Measurements from ENCODE around the gene NR2F2.

NR2F2 gene

DNA sequence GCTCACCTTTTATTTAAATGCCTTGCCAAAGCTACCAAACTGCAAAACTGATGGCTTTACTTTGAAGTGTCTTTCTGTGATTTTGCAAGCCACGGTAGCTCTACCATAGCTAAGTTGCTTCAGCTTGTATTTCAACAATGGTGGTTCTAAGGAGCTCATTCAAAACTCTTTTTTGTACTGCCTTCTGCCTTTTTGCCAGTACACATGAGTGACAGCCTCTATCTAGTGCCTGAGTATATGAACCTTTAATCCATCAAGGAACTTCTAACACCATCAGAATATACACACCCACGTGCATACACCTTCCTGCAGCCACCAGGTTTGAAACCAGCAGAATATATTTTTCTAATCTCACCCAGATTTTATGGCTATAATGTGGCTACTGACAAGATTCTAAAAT is 10.4 kb upstream of the NR2F2 start:
- DNase-seq, result no peak

DNA sequence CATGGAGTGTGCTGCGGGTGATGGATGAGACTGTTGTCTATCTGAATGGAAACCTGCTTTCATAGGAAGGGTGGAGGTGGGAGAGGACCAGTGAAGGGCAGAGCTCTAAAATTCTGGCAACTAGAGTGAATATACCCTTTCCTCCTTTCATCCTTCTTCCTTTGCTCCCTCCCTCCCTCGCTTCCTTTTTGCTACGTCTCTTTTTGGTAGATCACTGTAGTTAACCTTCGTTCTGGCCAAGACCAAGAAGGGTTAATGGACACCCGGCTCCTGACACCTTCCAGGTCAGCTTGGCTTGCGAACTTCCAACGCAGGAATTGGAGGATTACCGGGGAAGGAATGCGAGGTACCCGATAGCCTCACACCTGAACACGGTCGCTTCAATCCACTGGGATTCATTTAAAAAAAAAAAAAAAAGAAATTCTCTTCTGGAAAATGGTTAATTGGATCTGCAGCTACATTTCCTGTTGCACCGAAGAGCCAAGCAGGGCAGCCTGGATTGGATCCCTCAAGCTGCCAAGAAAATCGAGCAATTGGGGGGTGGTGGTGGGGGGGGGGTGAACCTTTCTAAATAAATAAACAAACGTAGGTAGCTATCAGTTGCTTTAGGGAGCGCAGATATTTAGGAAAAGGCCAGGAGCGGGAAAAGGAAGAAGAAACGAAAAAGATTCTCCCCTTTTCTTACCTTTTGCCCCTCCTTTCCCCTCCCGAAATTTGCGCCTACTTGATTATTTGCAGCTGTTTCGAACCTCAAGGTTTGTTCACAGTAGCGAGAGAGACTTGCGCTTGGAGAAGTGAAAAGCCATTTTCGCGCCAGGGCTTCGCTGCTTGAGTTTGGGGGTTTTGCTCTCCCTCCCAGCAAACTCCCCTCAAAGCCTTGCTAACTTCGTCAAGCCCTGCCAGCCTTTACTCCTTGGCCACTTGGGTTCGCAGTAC is 9.5 kb upstream of the NR2F2 start:
- no peak for DNase-seq

DNA sequence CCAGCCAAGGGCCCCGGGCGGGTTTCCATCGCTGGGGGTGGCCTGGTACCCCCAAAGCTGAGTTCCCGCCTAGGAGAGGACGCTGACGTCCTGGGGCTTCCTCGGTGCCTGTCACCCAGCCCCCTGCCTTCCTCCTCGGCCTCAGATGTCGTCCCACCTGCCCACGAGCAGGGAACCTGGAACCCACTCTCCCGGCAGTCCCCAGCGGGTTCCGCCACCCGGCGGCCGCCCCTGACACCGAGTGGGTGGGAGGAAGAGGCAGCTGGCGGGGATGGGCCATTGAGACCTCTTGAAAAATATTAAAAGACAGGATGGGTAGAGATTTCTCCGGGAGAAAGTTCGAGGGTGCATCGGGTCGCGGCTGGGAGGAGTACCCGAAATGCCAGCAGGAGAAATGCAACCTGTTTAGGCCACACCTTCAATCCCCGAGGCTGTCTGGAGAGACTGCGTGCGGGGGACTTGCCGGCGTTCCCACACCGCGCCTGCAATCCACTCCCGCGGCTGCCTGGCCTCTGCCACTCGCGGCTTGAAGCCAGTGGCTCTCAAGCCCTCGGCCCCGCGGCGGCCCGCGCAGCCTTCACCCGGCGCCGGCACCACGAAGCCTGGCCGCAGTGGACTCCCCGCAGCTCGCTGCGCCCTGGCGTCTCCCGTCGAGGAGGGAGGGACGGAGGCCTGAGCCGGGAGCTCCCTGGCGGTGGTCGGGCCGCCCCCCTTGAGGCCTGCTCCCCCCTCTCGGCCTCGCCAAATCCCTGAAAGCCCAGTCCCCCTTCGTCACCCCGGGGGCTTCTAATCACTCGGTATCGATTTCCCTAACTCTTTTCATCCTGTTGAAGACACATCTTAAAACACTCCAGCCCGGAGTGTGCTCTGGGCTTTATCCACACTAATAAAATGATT is 8.6 kb upstream of the NR2F2 start:
- no peak for DNase-seq

DNA sequence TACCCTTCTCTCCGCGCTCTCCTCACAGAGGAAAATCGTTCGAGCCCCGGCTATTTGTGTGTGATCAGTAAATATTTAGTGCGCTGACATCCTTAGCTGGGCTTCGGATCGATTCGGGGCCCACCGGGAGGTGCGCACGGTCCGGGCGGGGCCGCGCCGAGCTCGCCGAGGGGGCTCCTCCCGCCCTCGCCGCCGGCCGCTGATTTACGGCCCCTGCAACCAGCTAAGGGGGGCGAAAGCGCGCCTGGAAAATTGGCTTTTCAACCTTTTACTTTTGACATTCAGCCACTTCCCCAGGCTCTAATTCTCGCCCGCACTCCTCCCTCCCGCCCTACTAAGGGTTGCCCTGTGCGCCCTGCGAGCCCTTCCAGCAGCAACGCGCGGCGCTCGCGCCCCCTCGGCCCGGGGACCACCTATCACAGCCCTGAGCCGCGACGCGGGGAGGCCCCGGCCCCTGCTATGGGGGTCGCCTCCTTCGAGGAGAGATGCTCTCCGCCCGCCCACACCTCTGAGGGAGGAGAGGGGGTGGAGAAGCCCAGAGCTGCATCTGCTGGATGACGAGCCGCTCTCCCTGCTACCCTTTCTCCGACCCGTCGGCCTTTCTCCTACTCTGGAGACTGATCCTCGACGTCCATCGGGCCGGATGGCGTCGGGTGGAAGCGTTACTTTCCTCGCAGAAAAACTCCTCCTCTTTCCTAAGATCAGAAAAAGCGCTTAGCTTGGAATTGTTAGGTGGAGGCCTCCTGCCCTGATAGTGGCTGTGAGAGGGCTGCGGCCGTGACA is 7.8 kb upstream of the NR2F2 start:
- DNase-seq, result no peak

DNA sequence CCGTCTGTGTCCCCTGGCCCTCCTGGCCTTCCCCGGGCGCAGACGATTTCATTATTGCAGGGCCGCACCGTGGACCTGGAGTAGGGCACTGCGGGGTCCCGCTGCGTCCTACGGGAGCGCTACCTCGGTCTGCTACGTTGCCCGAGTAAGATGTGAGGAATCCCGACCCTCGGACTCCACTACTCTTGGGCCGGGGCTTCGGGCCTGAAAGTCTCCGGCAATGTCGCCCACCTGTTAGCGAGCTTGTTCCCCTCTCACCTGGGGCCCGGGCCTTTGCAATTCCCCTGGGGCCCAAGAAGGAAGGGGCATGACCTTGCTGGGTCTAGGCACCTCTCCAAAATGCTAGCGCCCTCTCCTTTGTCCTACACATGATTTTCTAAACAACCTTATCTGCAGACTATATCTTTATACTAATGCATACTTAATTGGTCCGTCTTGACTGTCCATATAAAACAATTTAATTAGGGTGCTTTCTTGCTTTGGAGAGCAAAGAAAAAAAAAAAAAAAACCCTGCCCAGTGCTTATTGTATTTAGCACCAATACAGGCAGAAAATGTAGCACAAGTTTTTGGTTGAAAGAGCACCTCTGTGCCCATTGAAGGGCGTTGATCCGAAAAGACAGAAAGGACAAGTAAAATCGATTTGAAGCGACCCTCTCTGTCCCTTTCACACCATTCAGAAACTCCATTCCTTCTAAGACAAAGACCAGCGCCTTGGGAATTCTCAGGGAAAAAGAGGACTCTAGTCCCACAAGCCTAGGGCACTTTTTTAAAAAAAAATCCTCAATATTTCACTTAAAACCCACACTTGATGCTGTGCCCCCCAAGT is 7.0 kb upstream of the NR2F2 start:
- DNase-seq, result no peak

DNA sequence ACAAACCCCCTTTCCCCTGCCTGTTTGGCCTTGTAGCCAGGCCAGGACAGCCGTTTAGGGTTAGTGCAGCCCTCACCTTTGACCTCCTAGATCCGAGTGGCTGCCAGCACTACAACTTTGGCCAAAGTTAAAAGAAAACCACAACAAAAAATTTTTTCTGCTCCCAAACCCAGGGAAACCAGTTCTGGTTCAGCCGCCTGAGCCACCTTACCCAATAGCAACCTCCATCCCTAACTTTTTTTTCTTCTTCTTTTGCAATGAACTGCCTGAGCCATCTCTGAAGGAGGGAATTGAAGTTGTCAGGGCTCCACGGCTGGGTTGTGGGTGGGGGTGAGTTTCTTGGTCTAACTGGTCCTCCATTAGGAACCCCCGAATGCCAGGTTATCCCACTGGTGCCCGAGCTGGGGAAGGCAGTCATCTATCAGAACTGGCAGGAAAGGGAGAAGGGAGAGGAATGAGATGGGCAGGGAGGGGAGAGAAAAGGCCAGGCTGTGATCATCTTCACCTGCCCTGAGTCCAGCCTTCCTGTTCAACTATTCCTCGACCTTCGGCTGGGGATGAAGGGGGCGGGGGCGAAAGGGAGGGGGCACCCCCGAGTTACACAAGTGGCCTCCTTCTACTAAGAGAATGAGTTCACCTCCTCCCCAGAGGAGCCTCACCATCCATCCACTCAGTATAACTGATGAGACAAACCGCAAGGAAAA is 6.2 kb upstream of the NR2F2 start:
- no peak for DNase-seq

DNA sequence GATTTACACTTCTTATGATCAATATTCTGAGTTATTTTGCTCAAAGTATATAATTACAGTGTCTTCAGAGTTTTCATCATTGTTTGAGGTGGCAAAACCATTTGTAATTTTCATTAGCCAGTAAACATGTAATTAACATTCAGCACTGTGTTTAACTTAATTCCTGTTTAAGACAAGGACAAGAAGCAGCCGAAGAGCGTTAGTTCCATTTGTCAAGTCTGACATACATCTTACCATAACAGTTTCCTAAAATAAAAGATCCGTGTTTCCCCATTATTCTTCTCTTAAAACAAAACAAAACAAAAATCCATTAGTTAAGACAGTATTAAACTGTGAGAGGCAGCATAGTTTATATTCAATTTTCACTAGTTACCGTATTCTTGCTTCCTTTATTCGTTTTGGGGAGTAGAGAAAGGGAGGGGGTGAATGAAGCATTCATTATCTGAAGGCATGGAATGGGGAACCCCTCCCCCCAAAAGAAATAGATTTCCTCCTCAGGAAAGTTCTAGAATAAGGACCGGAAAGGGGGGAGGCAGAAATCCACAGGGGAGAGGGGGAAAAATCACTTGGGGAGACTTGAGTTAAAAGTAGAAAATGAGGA is 5.5 kb upstream of the NR2F2 start:
- DNase-seq, result no peak

DNA sequence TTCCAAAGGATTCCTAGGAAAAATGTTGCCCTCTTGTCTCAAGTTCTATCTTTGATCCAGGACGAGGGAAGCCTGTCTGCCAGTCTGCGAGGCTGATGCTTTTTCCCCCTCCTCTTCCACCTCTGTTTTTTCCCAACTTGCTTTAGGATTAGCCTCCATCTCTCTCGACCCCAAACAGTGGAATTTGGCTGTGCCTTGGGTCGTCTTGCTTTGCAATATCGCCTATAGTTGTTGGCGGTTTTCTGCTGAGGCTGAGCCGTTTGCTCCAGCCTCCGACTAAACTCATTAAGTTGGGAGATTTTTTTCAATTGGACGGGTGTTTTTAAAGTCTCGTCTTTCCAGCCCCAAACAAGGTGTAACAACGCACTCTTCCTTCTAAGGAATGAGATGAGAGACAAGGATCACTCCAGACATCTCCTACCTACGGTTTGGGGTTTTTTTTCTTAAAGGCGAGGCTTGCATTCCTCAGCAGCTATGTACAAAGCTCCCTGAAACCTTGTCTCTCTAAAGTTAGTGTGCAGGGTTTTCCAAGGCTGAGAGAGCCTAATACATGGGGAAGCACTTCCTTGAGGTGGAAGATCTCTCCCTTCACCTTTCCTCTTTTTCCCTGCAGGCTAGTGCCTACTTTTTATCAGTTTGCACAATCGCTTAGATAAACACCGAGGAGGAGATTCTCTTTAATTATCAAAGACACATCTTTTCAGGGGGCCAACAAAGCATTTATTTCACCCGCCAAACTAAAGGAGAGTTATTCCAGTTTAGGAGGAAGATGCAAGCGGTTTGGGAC is 4.8 kb upstream of the NR2F2 start:
- DNase-seq, result no peak

DNA sequence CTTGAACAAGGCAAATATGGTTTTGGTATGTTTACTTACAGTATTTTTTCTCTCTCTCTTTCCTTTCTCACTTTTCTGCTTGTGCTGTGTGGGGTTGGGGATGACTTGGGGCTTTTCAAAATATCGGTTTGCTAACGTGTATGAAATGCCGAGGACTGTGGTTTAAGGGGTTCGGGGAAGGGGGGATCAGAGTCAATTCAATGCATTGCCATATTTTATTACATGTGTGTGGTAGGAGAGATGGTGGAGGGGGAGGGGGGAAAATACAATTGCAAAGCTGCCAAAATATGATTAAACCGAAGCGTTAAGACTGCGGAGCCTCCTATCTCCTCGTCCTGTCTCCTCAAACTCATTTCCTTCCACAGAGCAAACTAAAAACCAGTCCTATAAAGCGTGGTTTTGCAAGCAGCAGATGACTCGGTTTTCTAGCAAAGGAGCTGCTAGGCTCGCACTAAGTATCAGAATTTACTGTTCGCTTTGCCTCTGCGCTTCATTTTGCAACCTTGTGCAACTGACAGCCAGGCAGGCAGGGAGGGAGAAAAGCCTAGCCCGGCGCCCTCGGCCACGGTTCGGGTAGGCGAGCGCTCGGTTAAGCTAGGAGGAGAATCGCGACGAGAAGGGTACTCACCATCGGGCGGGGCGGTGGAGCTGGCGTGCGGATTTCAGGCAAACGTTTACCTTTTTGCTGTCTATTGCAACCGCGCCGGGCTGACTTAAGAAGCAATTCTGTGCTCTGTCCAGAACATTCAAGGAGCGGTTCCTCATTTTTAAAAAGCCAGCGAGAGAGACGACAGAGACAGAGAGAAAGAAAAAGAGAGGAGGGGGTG is 4.0 kb upstream of the NR2F2 start:
- no peak for DNase-seq

DNA sequence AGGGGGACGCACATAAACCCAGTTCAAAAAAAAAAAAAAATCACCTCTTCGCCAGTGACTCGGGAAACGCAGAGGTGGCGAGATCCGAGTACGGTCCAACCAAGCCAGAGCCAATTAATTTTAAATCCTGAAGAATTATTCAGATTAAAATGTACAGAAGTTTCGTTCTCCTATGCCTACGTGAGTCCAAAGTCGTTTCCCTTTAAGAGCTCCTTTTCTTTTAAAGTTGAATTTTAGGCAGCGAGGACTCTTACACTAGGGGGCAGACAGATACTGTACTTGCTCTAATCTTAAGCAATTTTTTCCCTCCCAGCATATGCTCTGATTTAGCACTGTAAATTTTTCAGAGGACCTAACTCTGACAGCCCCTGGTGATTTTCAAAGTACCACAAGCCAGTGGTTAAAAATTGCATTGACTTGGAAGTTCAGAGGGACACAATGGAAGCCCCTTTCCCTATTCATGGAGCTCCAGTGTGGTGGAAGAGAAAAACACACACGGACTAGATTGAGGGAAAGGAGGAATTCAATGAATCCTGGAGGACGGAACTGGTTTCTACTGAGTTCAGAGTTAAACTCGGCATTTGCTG is 3.3 kb upstream of the NR2F2 start:
- no peak for DNase-seq

DNA sequence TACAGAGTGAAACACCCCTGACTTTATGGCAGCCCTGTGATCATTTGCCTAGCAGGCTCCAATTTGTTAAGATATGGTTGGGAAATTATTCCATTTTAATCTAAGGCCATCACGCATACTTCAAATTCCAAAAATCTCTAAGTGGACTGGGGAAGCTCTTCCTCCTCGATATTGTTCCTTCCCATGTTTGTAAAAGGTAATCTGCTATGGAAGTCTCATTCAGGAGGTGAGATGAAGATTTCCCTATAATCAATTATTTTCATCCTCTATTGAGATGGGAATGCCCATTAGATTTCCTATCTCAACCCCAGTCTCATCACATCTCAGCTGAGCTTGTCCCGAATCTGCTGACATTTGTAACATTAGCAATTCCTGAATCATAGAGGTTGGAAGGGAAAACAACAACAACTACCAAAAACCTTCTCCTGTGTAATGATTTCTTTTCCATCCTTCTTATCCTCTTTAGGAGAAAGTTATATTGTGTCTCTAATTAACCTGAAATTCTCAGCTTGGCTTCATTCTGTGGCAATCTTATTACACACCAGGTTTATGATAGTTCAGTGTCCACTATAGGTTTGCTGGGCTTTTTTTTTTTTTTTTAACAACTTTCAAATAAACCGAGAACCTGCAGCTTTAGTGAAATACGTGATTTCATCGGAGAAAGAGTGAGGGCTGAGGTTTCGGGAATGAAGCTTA is 2.2 kb upstream of the NR2F2 start:
- no peak for DNase-seq

DNA sequence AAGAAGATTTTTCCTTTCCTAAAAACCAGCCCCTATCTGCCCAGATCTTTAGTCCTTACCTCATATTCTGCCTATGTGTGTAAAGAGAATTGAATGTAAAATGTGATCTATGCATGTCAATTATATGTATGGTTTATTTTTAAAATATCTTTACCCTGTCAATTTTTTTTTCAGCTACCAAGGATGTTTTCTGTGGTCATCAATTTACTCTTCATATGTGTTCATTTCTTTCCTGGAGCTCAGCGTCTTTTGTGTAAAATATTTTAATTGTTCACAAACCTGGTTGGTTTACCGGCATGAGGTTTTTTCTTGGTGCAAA is 1.7 kb upstream of the NR2F2 start:
- DNase-seq, result no peak

DNA sequence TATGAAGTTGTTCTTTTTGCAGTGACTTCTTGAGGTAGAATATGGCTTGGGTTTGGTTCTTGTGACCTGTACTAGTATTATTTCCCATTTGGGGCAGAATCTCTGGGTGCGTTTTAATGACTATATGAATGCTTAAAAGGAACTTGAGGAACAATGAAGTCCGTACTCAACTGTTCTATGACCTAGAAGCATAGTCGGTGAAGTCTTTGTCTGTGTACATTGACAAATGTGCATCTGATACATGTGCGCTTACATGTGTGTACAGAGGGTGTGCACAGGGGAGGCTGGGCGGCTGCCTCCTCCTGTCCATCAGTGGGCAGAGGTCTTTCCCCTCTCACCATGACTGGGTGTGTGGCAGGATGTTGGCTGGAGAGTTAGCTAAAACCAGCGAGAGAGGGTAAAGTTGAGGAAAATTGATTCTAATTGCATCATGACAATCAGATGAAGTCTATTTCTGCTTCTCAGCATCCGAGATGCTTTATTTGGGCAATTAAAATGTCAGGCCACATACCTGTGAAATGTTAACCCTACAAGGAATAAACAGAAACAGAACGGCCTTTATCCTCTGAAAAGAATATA is 1.0 kb upstream of the NR2F2 start:
- no peak for DNase-seq

DNA sequence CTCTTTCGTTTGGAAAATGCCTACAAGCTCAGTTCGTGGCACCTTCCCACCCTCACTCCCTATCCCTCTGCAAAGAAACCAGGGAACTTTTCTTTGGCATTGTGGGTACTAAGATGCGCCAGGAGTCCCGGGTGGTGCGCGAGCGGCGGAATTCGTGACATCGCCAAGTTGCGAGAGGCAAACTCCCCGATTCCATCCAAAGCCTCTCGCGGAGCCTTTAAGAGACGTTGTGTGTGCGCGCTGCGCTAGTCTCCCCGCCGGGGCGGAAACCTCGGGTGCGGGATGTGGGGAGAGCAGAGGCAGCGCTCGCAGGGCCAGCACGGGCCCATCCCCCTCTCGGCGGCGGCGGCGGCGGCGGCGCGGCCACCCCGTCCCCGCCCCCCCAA is 443 bp upstream of the NR2F2 start:
- DNase-seq, result peak; percentile 4

DNA sequence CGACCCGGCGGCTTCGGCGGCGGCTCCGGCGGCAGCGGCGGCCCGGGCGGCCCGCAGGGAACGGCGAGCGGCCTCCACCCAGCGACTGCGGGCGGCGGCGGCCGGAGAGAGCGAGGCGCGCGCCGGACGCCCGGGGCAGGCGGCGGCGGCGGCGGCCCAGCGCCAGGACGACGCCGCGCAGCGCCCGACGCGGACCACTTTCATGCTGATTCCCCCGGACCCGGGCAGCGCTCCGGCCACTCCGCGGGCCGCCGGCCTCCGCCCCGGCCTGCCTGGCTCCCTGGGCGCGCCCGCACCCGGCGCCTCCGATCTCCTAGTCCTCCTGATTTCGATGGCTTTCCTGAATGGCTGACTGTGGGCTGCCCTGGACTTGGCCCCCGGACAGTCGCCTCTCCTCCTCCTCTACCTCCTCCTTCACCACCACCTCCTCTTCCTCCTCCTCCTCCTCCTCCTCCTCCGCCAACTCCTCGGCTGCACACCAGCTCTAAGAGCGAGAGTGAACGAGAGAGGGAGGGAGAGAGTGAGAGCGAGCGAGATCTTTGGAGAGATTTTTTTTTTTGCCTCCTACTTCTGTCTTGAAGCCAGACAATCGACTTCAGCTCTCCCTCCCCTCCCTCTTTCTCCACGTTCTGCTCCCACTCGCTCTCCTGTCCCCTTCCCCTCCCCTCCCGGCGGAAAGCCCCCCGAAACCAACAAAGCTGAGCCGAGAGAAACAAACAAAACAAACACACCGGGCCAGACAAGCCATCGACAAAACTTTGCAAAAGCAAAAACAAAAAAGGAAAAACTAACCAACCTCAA is 844 bp downstream of the NR2F2 start:
- no peak for DNase-seq

DNA sequence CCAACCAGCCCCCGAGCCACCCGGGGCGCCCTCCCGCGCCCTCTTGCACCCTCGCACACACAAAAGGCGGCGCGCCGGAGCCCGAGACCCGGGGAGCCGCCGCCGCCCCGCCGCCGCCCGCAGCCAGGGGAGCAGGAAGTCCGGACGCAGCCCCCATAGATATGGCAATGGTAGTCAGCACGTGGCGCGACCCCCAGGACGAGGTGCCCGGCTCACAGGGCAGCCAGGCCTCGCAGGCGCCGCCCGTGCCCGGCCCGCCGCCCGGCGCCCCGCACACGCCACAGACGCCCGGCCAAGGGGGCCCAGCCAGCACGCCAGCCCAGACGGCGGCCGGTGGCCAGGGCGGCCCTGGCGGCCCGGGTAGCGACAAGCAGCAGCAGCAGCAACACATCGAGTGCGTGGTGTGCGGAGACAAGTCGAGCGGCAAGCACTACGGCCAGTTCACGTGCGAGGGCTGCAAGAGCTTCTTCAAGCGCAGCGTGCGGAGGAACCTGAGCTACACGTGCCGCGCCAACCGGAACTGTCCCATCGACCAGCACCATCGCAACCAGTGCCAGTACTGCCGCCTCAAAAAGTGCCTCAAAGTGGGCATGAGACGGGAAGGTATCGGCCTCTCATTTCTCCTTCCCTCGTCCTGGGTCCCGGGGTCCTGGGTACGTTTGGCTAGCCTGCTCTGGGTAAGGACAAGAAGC is 1.6 kb downstream of the NR2F2 start:
- DNase-seq, result no peak
